Measurements from ENCODE around the gene FEV.

Gene FEV

GRCh38 chr2:219026946-219027345 is 42.0 kb upstream of the FEV start:
- H3K79me2 ChIP-seq (ENCODE audit: insufficient read depth, low read depth) = no peaks in the 10 kb centered on the region
- H3K4me2 ChIP-seq = no peak overlapping the region
- peaks cover 50% of the 10 kb centered on the region for H3K27me3 ChIP-seq (ENCODE audit: insufficient read depth, low read depth)
- H4K20me1 ChIP-seq (ENCODE audit: insufficient read depth) = no peaks in the 10 kb centered on the region
- H3K9ac ChIP-seq = no peak overlapping the region
- H3K27ac ChIP-seq = no peak overlapping the region
- no peaks in the 10 kb centered on the region for H3K4me1 ChIP-seq (ENCODE audit: low read depth, poor library complexity, severe bottlenecking)
- TF ChIP-seq CTCF (conservative IDR thresholded peaks at IDR 0.05; ENCODE audit: low read depth, low read length) = no peak
- H3K4me3 ChIP-seq (IDR thresholded peaks at IDR 0.05; ENCODE audit: insufficient read depth, low read depth, low read length) = no peak overlapping the region
- no peaks in the 10 kb centered on the region for H3K36me3 ChIP-seq (ENCODE audit: insufficient read depth)
- no peak overlapping the region for H2AFZ ChIP-seq (ENCODE audit: low read depth)

- H3K9ac ChIP-seq = no peak overlapping the region
- no peak overlapping the region for H3K27ac ChIP-seq
- peaks cover 42% of the 10 kb centered on the region for H3K27me3 ChIP-seq (ENCODE audit: insufficient read depth, low read depth)
- no peaks in the 10 kb centered on the region for H3K79me2 ChIP-seq (ENCODE audit: insufficient read depth, low read depth)
- no peak overlapping the region for H3K4me3 ChIP-seq (IDR thresholded peaks at IDR 0.05; ENCODE audit: insufficient read depth, low read depth, low read length)
- H3K36me3 ChIP-seq (ENCODE audit: insufficient read depth) = no peaks in the 10 kb centered on the region
- H4K20me1 ChIP-seq (ENCODE audit: insufficient read depth) = no peaks in the 10 kb centered on the region
- H2AFZ ChIP-seq (ENCODE audit: low read depth) = no peak overlapping the region
- no peak for TF ChIP-seq CTCF (conservative IDR thresholded peaks at IDR 0.05; ENCODE audit: low read depth, low read length)
- H3K4me1 ChIP-seq (ENCODE audit: low read depth, poor library complexity, severe bottlenecking) = no peaks in the 10 kb centered on the region
- H3K4me2 ChIP-seq = no peak overlapping the region
Measured at GRCh38 chr2:219025637-219026585, 40.9 kb upstream of the FEV start.

- H4K20me1 ChIP-seq (ENCODE audit: insufficient read depth) = no peaks in the 10 kb centered on the region
- no peak overlapping the region for H3K4me3 ChIP-seq (IDR thresholded peaks at IDR 0.05; ENCODE audit: insufficient read depth, low read depth, low read length)
- no peak overlapping the region for H3K9ac ChIP-seq
- H3K27me3 ChIP-seq (ENCODE audit: insufficient read depth, low read depth) = peaks cover 43% of the 10 kb centered on the region
- H3K27ac ChIP-seq = no peak overlapping the region
- no peak overlapping the region for H3K4me2 ChIP-seq
- H3K36me3 ChIP-seq (ENCODE audit: insufficient read depth) = no peaks in the 10 kb centered on the region
- H3K79me2 ChIP-seq (ENCODE audit: insufficient read depth, low read depth) = no peaks in the 10 kb centered on the region
- H3K4me1 ChIP-seq (ENCODE audit: low read depth, poor library complexity, severe bottlenecking) = no peaks in the 10 kb centered on the region
- no peak for TF ChIP-seq CTCF (conservative IDR thresholded peaks at IDR 0.05; ENCODE audit: low read depth, low read length)
- no peak overlapping the region for H2AFZ ChIP-seq (ENCODE audit: low read depth)
Measured at GRCh38 chr2:219024059-219024458, 39.1 kb upstream of the FEV start.

GRCh38 chr2:219023045-219023605 is 38.1 kb upstream of the FEV start:
- no peaks in the 10 kb centered on the region for H3K36me3 ChIP-seq (ENCODE audit: insufficient read depth)
- H3K27ac ChIP-seq = no peak overlapping the region
- H3K4me1 ChIP-seq (ENCODE audit: low read depth, poor library complexity, severe bottlenecking) = no peaks in the 10 kb centered on the region
- no peak overlapping the region for H2AFZ ChIP-seq (ENCODE audit: low read depth)
- TF ChIP-seq CTCF (conservative IDR thresholded peaks at IDR 0.05; ENCODE audit: low read depth, low read length) = no peak
- H3K27me3 ChIP-seq (ENCODE audit: insufficient read depth, low read depth) = peaks cover 42% of the 10 kb centered on the region
- no peaks in the 10 kb centered on the region for H3K79me2 ChIP-seq (ENCODE audit: insufficient read depth, low read depth)
- no peak overlapping the region for H3K4me3 ChIP-seq (IDR thresholded peaks at IDR 0.05; ENCODE audit: insufficient read depth, low read depth, low read length)
- no peaks in the 10 kb centered on the region for H4K20me1 ChIP-seq (ENCODE audit: insufficient read depth)
- no peak overlapping the region for H3K4me2 ChIP-seq
- H3K9ac ChIP-seq = no peak overlapping the region
